ENCODE measurements around the gene LGI2. TPM values are rescaled to one million over a fixed set of nuclear protein-coding genes. Genes with fewer than 3 reads are reported as not detected.

LGI2 gene
- total RNA-seq, 1 experiment from 2014 or later: 0.43 TPM

- intact Hi-C loops (cut with micrococcal nuclease; ENCODE audit: unreplicated experiment): no loop called here
- Histone ChIP-seq H3K36me3 (ENCODE audit: insufficient read depth, low read length, poor library complexity, severe bottlenecking) (no peaks in the 10 kb centered on the region), H3K27me3 (replicated peaks; ENCODE audit: insufficient read depth, low read depth, low read length, poor library complexity) (no peaks in the 10 kb centered on the region), H3K27ac (ENCODE audit: low read depth, low read length, poor library complexity, severe bottlenecking) (no peak overlapping the region), H3K4me1 (ENCODE audit: insufficient read depth, low read length, poor library complexity, severe bottlenecking) (no peaks in the 10 kb centered on the region), H3K9me3 (ENCODE audit: low read depth, low read length, poor library complexity, severe bottlenecking) (peaks cover 12% of the 10 kb centered on the region), H3K4me3 (ENCODE audit: low read depth, low read length, poor library complexity, severe bottlenecking) (no peak overlapping the region)
- no TSS peak for BruUV-seq (replicated peaks)
- POLR2A ChIA-PET (ENCODE audit: low non-redundant PET): no interaction called here
- DNase-seq (ENCODE audit: low spot score): no peak
- CTCF ChIA-PET: interaction anchor here (0.7 kb wide), 1 partner anchor 17 kb away, joined by 11 read pairs; no protein-coding TSS in a partner anchor
- TF ChIP-seq EZH2 (IDR thresholded peaks at IDR 0.05; ENCODE audit: borderline replicate concordance, low read depth, low read length, poor library complexity, severe bottlenecking): no peak
- TF ChIP-seq, protein P1, sequence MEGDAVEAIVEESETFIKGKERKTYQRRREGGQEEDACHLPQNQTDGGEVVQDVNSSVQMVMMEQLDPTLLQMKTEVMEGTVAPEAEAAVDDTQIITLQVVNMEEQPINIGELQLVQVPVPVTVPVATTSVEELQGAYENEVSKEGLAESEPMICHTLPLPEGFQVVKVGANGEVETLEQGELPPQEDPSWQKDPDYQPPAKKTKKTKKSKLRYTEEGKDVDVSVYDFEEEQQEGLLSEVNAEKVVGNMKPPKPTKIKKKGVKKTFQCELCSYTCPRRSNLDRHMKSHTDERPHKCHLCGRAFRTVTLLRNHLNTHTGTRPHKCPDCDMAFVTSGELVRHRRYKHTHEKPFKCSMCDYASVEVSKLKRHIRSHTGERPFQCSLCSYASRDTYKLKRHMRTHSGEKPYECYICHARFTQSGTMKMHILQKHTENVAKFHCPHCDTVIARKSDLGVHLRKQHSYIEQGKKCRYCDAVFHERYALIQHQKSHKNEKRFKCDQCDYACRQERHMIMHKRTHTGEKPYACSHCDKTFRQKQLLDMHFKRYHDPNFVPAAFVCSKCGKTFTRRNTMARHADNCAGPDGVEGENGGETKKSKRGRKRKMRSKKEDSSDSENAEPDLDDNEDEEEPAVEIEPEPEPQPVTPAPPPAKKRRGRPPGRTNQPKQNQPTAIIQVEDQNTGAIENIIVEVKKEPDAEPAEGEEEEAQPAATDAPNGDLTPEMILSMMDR (conservative IDR thresholded peaks at IDR 0.05; ENCODE audit: low read depth, low read length): no peak
Observed at GRCh38 chr4:24963277-24963676, 67.5 kb downstream of the LGI2 start.

DNA sequence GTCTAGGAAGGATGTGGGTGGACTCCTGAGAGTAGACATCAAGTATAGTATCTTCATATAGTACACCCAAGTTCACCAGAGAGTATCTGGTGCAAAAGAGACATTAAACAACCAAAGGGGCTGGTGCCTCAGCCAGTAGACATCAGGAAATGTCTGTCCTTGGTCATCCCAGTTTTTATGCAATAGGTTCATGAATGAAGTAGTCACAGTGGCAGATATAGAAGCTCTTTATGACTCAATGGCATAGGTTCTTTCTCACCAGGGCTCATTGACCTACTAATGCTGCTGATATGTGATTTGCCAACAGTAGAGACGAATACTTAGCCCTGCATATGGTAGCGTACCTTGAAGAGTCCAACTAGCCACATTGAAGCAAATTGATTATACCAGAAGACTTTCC lies 72.9 kb downstream of the LGI2 start:
- Histone ChIP-seq H3K36me3 (ENCODE audit: insufficient read depth, low read length, poor library complexity, severe bottlenecking) (no peaks in the 10 kb centered on the region), H3K27ac (ENCODE audit: low read depth, low read length, poor library complexity, severe bottlenecking) (no peak overlapping the region), H3K4me3 (ENCODE audit: low read depth, low read length, poor library complexity, severe bottlenecking) (no peak overlapping the region), H3K27me3 (replicated peaks; ENCODE audit: insufficient read depth, low read depth, low read length, poor library complexity) (no peaks in the 10 kb centered on the region), H3K9me3 (ENCODE audit: low read depth, low read length, poor library complexity, severe bottlenecking) (no peaks in the 10 kb centered on the region), H3K4me1 (ENCODE audit: insufficient read depth, low read length, poor library complexity, severe bottlenecking) (no peaks in the 10 kb centered on the region)
- DNase-seq (ENCODE audit: low spot score): no peak
- ChIA-PET CTCF (no interaction called here), POLR2A (ENCODE audit: low non-redundant PET) (no interaction called here)
- intact Hi-C loops (cut with micrococcal nuclease; ENCODE audit: unreplicated experiment): no loop called here
- no peak for TF ChIP-seq EZH2 (IDR thresholded peaks at IDR 0.05; ENCODE audit: borderline replicate concordance, low read depth, low read length, poor library complexity, severe bottlenecking)
- TF ChIP-seq, protein P1 (conservative IDR thresholded peaks at IDR 0.05; ENCODE audit: low read depth, low read length): no peak
- no TSS peak for BruUV-seq (replicated peaks)

DNA sequence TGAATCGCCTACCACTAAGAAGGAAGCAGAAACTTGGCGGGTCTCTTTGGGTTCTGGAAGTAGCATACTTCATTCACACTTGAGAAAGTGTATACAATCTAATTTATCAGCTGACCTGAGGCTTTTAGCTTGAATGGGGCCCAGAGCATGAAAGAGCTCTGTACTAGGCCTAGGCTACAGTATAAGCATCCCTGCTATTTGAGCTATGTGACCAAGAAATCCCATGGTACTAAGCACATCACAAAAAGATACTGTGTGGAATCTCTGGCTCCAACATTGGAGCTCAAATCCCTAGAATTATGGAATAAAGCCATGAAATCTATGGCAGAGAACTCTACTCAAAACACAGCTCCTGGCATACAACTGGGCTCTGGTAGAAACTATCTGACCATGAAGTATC lies 74.0 kb downstream of the LGI2 start:
- DNase-seq (ENCODE audit: low spot score): no peak
- Histone ChIP-seq H3K4me1 (ENCODE audit: insufficient read depth, low read length, poor library complexity, severe bottlenecking) (no peaks in the 10 kb centered on the region), H3K27ac (ENCODE audit: low read depth, low read length, poor library complexity, severe bottlenecking) (no peak overlapping the region), H3K27me3 (replicated peaks; ENCODE audit: insufficient read depth, low read depth, low read length, poor library complexity) (no peaks in the 10 kb centered on the region), H3K36me3 (ENCODE audit: insufficient read depth, low read length, poor library complexity, severe bottlenecking) (no peaks in the 10 kb centered on the region), H3K9me3 (ENCODE audit: low read depth, low read length, poor library complexity, severe bottlenecking) (no peaks in the 10 kb centered on the region), H3K4me3 (ENCODE audit: low read depth, low read length, poor library complexity, severe bottlenecking) (no peak overlapping the region)
- TF ChIP-seq EZH2 (IDR thresholded peaks at IDR 0.05; ENCODE audit: borderline replicate concordance, low read depth, low read length, poor library complexity, severe bottlenecking): no peak
- TF ChIP-seq, protein P1 (conservative IDR thresholded peaks at IDR 0.05; ENCODE audit: low read depth, low read length): no peak
- ChIA-PET CTCF (no interaction called here), POLR2A (ENCODE audit: low non-redundant PET) (no interaction called here)
- intact Hi-C loops (cut with micrococcal nuclease; ENCODE audit: unreplicated experiment): no loop called here
- BruUV-seq (replicated peaks): no TSS peak

Measured in A673 (cell line).